AG04449 (cell line): ENCODE data around the gene ZNF331.

ENCODE experiments used
- CTCF ChIA-PET: fragments of 350-600 bp; formaldehyde crosslinking; extraction: SDS; loops from one replicate; lab custom pipeline; 2021; ENCODE audit warnings: antibody characterized with exemption; lab: Yijun Ruan, JAX
- POLR2A ChIA-PET: fragments of 400-600, 350-600 bp; formaldehyde crosslinking; extraction: SDS; loops from one replicate; lab custom pipeline; 2020; ENCODE audit warnings: antibody characterized with exemption, inconsistent platforms; lab: Yijun Ruan, JAX
- DNase-seq: peaks from one replicate; pipeline ENCODE4 v3.0.0-alpha.2; 2010; ENCODE audit warnings: low read depth, low spot score
- H3K4me3 ChIP-seq: 2 replicates; pipeline ENCODE4 v1.5.1; 2011; ENCODE audit warnings: low read depth, mild to moderate bottlenecking, control low read depth, low read length
- TF ChIP-seq, protein P1 (sequence below): IDR thresholded peaks from one replicate; pipeline ENCODE4 v1.5.1; 2011; ENCODE audit warnings: mild to moderate bottlenecking, moderate library complexity, low read length, control low read depth, inconsistent platforms; ENCODE audit not compliant: insufficient read depth; ENCODE audit errors: missing control alignments

Gene ZNF331

DNA sequence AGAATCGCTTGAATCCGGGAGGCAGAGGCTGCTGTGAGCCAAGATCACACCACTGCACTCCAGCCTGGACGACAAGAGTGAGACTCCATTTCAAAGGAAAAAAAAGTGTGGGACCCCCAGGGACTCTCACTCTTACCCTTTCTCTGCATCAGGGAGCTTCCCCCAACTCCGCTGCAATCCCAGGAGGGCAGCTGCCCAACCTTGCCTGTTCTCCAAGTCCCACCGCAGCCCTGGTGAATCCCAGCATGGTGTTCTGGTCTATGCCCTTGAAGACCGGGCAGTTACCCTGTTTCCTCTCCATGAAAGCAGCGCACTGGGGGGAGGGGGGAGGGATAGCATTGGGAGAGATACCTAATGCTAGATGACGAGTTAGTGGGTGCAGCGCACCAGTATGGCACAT is 58.1 kb downstream of the ZNF331 start:
- ChIA-PET POLR2A (no interaction called here), CTCF (no interaction called here)
- TF ChIP-seq, protein P1, sequence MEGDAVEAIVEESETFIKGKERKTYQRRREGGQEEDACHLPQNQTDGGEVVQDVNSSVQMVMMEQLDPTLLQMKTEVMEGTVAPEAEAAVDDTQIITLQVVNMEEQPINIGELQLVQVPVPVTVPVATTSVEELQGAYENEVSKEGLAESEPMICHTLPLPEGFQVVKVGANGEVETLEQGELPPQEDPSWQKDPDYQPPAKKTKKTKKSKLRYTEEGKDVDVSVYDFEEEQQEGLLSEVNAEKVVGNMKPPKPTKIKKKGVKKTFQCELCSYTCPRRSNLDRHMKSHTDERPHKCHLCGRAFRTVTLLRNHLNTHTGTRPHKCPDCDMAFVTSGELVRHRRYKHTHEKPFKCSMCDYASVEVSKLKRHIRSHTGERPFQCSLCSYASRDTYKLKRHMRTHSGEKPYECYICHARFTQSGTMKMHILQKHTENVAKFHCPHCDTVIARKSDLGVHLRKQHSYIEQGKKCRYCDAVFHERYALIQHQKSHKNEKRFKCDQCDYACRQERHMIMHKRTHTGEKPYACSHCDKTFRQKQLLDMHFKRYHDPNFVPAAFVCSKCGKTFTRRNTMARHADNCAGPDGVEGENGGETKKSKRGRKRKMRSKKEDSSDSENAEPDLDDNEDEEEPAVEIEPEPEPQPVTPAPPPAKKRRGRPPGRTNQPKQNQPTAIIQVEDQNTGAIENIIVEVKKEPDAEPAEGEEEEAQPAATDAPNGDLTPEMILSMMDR: no peak
- DNase-seq: no peak
- H3K4me3 ChIP-seq: no peak overlapping the region

DNA sequence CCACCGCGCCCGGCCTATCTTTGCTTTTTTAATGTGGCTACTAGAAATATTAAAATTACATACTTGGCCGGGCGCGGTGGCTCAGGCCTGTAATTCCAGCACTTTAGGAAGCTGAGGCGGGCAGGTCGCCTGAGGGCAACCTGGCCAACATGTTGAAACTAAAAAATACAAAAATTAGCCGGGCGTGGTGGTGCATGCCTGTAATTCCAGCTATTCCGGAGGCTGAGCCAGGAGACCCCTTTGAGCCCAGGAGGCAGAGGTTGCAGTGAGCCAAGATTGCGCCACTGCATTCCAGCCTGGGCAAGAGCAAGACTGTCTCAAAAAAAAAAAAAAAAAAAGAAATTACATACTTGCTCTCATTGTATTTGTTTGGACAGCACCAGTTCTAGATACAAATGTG is 59.1 kb downstream of the ZNF331 start:
- TF ChIP-seq, protein P1: no peak
- ChIA-PET POLR2A (no interaction called here), CTCF (no interaction called here)
- no peak for DNase-seq
- no peak overlapping the region for H3K4me3 ChIP-seq

DNA sequence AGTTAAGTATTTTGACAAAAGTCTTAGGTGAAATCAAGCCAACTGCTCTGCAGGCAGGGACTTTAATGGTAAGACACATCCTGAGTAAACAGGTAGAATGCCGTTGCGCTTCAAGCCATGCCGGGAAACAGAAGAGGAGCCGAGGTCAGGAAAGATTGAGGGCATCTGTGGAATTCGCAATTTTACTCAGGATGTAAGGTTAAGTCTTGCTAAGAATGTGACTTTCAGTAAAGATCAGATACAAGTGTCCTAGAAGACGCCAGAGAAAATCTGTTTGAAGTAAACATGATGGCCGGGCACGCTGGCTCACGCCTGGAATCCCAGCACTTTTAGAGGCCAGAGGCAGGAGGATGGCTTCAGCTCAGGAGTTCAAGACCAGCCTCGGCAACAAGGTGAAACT is 60.4 kb downstream of the ZNF331 start:
- DNase-seq: no peak
- POLR2A ChIA-PET: no interaction called here
- H3K4me3 ChIP-seq: no peak overlapping the region
- CTCF ChIA-PET: no interaction called here
- TF ChIP-seq, protein P1: no peak

DNA sequence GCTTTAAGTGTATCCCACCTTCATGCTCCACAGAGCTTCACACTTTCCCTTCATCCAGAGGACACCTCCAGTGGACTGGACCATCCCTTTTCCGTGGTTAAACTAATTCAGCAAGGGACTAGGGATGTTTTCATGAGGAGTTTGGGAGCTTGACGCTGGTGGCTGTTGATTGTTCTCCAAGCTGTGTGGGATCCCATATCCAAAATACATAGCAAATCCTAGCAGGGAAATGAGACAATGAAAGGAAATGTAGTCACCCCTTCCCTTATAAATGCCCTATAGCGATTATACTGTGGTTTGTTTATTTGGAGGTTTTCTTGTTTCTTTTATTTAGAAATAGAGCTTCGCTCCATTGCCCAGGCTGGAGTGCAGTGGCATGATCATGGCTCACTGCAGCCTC is 62.3 kb downstream of the ZNF331 start:
- POLR2A ChIA-PET: no interaction called here
- H3K4me3 ChIP-seq: no peak overlapping the region
- no peak for DNase-seq
- CTCF ChIA-PET: no interaction called here
- TF ChIP-seq, protein P1: no peak

DNA sequence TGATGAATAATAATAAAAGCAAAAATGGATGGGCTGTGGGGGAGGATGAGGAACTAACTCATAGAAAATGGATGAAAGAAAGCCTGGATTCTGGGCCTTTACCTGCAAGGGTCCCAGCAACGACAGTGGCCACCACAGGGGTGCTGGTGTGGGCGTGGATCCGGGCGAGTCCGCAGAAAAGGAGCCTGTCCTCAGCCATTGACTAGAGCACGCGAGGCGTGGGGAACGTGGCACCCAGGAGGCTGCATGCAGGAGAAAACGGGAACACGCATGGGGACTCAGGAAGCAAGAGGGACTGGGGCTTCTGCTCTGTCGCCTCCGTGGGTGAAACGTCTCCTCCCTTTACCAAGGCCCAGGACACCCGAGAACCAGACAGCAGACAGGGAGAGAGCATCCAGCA is 68.1 kb downstream of the ZNF331 start:
- POLR2A ChIA-PET: no interaction called here
- no peak overlapping the region for H3K4me3 ChIP-seq
- CTCF ChIA-PET: no interaction called here
- TF ChIP-seq, protein P1: no peak
- no peak for DNase-seq

DNA sequence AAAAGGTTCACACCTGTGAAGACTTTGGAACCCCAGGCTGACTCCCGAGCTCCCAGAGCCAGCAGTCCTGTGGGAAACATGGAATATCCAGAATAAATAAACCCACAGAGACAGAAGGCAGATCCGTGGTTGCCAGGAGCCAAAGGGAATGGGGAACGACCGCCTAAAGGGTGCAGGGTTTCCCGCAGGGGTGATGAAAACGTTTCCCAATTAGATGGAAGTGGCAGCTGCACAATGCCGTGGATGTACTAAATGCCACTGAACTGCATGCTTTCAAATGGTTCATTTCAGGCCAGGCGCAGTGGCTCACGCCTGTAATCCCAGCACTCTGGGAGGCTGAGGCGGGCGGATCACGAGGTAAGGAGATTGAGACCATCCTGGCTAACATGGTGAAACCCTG is 70.4 kb downstream of the ZNF331 start:
- POLR2A ChIA-PET: no interaction called here
- TF ChIP-seq, protein P1: no peak
- CTCF ChIA-PET: interaction anchor here (1.4 kb wide), 1 partner anchor 184 kb away, joined by 3 read pairs; no protein-coding TSS in a partner anchor
- no peak for DNase-seq
- no peak overlapping the region for H3K4me3 ChIP-seq
